H1 (cell line): ENCODE results near the gene CC2D1A. TPM values are rescaled to one million over a fixed set of nuclear protein-coding genes. Genes with fewer than 3 reads are reported as not detected.

Experiments used
- ASH2L ChIP-seq: fragments of 200-600, 300-600 bp; sonication (generic); IDR thresholded peaks from one replicate; pipeline ENCODE4 v1.7.1; 2017; ENCODE audit warnings: low read length
- CBX5 ChIP-seq: fragments of 300-800, 300-1000 bp; sonication (generic); IDR thresholded peaks from 2 replicates; pipeline ENCODE4 v1.7.1; 2016; ENCODE audit warnings: antibody characterized with exemption, low read length, low read depth
- GTF2F1 ChIP-seq: IDR thresholded peaks from 2 replicates; pipeline ENCODE4 v1.6.1; 2012; ENCODE audit warnings: low read depth, low read length, improper control_type of control experiment, borderline replicate concordance
- RAD21 ChIP-seq, 2 experiments: IDR thresholded peaks in 1 of 2; conservative IDR thresholded peaks in 1 of 2; 2 replicates each; pipeline ENCODE4 v1.6.1; 2011; ENCODE audit warnings: low read depth in 2 of 2, low read length in 2 of 2, improper control_type of control experiment in 1 of 2, inconsistent platforms in 1 of 2, mild to moderate bottlenecking in 1 of 2, moderate library complexity in 1 of 2
- TAF7 ChIP-seq: optimal IDR thresholded peaks from 2 replicates; pipeline ENCODE3; 2011; ENCODE audit warnings: low read depth, mild to moderate bottlenecking, inconsistent platforms, low read length, moderate library complexity, borderline replicate concordance
- polyA plus RNA-seq, 7 experiments: library from polyadenylated mRNA; depleted of rRNA in 3 of 7; stranded (reverse) in 5 of 7; unstranded in 2 of 7; fragments of >200 nt in 5 of 7; fragments of 200-250 nt in 2 of 7; gene quantifications; 1 replicate in 5 of 7; 2 replicates in 1 of 7; 4 replicates in 1 of 7; pipeline versions ENCODE4 v1.2.1 to v1.2.3, GENCODE V29; 2011 to 2013; ENCODE audit warnings: missing spikeins in 2 of 7, mixed read lengths in 2 of 7
- total RNA-seq: library from RNA; stranded (reverse); fragmentation: NEBNext Ultra II Directional; extraction: Animal tissue kit (Norgen Biotek cat#: 25700); gene quantifications from 2 replicates; pipeline ENCODE4 v1.2.1, GENCODE V29; 2021
- TF ChIP-seq, protein P1 (sequence below): fragments of 300-600 bp; sonication (generic); IDR thresholded peaks from 2 replicates; pipeline ENCODE4 v1.7.1; 2012; ENCODE audit warnings: low read length, moderate library complexity, mild to moderate bottlenecking, inconsistent platforms; ENCODE audit not compliant: insufficient replicate concordance
- TF ChIP-seq, protein P2 (sequence below): IDR thresholded peaks from 2 replicates; pipeline ENCODE4 v1.6.1; 2012; ENCODE audit warnings: low read length, inconsistent platforms

Gene CC2D1A
- total and polyA plus RNA-seq, 2 of the 8 experiments (the other 6 are each of a cell fraction or from before 2014, with no cell fraction given), result 12.5 to 33.0 TPM

DNA sequence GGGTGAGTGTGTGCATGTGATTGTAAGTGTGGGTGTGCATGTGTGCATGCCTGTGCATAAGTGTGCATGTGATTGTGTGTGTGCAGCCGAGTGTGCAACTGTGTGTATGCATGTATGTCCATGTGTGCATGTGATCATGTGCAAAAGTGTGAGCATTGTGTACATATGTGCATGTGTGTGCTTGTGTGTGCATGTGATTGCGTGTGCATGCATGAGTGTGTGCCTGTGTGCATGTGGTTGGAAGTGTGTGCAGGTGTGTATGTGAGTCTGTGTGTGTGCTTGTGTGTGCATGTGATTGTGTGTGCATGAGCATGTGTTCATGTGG lies 28.7 kb downstream of the CC2D1A start (continued):
- TF ChIP-seq, protein P1, sequence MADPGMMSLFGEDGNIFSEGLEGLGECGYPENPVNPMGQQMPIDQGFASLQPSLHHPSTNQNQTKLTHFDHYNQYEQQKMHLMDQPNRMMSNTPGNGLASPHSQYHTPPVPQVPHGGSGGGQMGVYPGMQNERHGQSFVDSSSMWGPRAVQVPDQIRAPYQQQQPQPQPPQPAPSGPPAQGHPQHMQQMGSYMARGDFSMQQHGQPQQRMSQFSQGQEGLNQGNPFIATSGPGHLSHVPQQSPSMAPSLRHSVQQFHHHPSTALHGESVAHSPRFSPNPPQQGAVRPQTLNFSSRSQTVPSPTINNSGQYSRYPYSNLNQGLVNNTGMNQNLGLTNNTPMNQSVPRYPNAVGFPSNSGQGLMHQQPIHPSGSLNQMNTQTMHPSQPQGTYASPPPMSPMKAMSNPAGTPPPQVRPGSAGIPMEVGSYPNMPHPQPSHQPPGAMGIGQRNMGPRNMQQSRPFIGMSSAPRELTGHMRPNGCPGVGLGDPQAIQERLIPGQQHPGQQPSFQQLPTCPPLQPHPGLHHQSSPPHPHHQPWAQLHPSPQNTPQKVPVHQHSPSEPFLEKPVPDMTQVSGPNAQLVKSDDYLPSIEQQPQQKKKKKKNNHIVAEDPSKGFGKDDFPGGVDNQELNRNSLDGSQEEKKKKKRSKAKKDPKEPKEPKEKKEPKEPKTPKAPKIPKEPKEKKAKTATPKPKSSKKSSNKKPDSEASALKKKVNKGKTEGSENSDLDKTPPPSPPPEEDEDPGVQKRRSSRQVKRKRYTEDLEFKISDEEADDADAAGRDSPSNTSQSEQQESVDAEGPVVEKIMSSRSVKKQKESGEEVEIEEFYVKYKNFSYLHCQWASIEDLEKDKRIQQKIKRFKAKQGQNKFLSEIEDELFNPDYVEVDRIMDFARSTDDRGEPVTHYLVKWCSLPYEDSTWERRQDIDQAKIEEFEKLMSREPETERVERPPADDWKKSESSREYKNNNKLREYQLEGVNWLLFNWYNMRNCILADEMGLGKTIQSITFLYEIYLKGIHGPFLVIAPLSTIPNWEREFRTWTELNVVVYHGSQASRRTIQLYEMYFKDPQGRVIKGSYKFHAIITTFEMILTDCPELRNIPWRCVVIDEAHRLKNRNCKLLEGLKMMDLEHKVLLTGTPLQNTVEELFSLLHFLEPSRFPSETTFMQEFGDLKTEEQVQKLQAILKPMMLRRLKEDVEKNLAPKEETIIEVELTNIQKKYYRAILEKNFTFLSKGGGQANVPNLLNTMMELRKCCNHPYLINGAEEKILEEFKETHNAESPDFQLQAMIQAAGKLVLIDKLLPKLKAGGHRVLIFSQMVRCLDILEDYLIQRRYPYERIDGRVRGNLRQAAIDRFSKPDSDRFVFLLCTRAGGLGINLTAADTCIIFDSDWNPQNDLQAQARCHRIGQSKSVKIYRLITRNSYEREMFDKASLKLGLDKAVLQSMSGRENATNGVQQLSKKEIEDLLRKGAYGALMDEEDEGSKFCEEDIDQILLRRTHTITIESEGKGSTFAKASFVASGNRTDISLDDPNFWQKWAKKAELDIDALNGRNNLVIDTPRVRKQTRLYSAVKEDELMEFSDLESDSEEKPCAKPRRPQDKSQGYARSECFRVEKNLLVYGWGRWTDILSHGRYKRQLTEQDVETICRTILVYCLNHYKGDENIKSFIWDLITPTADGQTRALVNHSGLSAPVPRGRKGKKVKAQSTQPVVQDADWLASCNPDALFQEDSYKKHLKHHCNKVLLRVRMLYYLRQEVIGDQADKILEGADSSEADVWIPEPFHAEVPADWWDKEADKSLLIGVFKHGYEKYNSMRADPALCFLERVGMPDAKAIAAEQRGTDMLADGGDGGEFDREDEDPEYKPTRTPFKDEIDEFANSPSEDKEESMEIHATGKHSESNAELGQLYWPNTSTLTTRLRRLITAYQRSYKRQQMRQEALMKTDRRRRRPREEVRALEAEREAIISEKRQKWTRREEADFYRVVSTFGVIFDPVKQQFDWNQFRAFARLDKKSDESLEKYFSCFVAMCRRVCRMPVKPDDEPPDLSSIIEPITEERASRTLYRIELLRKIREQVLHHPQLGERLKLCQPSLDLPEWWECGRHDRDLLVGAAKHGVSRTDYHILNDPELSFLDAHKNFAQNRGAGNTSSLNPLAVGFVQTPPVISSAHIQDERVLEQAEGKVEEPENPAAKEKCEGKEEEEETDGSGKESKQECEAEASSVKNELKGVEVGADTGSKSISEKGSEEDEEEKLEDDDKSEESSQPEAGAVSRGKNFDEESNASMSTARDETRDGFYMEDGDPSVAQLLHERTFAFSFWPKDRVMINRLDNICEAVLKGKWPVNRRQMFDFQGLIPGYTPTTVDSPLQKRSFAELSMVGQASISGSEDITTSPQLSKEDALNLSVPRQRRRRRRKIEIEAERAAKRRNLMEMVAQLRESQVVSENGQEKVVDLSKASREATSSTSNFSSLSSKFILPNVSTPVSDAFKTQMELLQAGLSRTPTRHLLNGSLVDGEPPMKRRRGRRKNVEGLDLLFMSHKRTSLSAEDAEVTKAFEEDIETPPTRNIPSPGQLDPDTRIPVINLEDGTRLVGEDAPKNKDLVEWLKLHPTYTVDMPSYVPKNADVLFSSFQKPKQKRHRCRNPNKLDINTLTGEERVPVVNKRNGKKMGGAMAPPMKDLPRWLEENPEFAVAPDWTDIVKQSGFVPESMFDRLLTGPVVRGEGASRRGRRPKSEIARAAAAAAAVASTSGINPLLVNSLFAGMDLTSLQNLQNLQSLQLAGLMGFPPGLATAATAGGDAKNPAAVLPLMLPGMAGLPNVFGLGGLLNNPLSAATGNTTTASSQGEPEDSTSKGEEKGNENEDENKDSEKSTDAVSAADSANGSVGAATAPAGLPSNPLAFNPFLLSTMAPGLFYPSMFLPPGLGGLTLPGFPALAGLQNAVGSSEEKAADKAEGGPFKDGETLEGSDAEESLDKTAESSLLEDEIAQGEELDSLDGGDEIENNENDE, result no peak
- TF ChIP-seq, protein P2, sequence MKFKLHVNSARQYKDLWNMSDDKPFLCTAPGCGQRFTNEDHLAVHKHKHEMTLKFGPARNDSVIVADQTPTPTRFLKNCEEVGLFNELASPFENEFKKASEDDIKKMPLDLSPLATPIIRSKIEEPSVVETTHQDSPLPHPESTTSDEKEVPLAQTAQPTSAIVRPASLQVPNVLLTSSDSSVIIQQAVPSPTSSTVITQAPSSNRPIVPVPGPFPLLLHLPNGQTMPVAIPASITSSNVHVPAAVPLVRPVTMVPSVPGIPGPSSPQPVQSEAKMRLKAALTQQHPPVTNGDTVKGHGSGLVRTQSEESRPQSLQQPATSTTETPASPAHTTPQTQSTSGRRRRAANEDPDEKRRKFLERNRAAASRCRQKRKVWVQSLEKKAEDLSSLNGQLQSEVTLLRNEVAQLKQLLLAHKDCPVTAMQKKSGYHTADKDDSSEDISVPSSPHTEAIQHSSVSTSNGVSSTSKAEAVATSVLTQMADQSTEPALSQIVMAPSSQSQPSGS, result no peak
- TF ChIP-seq RAD21 (IDR thresholded peaks at IDR 0.05 in 1 of 2, conservative IDR thresholded peaks at IDR 0.05 in 1 of 2; ENCODE audit: low read depth in 2 of 2, low read length in 2 of 2) (no peak), CBX5 (no peak), ASH2L (no peak), GTF2F1 (no peak), TAF7 (no peak)
